Measurements from ENCODE around the gene TMEM242. TPM values are rescaled to one million over a fixed set of nuclear protein-coding genes. Genes with fewer than 3 reads are reported as not detected.

TMEM242 gene
- total and polyA plus RNA-seq, 10 of the 15 experiments (the other 5 are each of a cell fraction or from before 2014, with no cell fraction given) = 2.8 to 9.8 (median 5.5) TPM

DNA sequence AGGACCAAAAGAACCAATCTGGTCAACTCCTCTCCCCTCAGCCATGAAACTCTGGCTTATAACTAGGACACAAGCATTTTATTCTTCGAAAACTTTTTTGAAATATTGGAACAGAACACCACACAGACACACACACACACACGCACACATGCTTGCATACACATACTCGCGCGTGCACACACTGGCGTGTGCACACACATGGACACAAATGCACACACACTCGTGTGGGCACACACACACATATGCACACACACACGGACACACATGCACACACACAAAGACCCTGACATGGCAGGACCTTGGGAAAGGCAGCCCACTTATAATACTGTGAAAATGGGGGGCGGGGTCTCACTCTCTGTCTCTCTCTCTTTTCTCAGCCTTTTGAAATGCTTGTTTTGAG, 63.9 kb downstream of the TMEM242 start:
- Histone ChIP-seq H2AFZ (ENCODE audit: control insufficient read depth, low read depth, low read length) (no peak overlapping the region), H3K27me3 (replicated peaks in 1 of 2; ENCODE audit: control insufficient read depth in 2 of 2, insufficient read depth in 2 of 2, low read length in 1 of 2) (peaks cover 1 to 4% of the 10 kb centered on the region in 2 experiments; a peak in 2 of 4 replicates), H3K4me2 (ENCODE audit: control insufficient read depth, insufficient read depth) (no peak overlapping the region), H3K27ac (ENCODE audit: control insufficient read depth, insufficient read depth) (no peak overlapping the region), H4K20me1 (ENCODE audit: control insufficient read depth, insufficient read depth) (no peaks in the 10 kb centered on the region), H3K9ac (ENCODE audit: control insufficient read depth, insufficient read depth, low read length) (no peak overlapping the region), H3K4me1 (ENCODE audit: control insufficient read depth, insufficient read depth, low read length) (no peaks in the 10 kb centered on the region), H3K79me2 (ENCODE audit: control insufficient read depth, insufficient read depth, low read length) (no peaks in the 10 kb centered on the region), H3K36me3 (ENCODE audit: control insufficient read depth in 2 of 2, insufficient read depth in 2 of 2, low read length in 1 of 2) (no peaks in the 10 kb centered on the region), H3K4me3 (no peak overlapping the region), H3K9me3 (replicated peaks; ENCODE audit: control insufficient read depth, insufficient read depth, low read length) (no peaks in the 10 kb centered on the region)
- ChIA-PET SMC1A (ENCODE audit: uncharacterized antibody, unreplicated experiment) (no interaction called here), POLR2A (no interaction called here), RAD21 (ENCODE audit: unreplicated experiment) (no interaction called here), CTCF (no interaction called here)
- FAIRE-seq (no peak), DNase-seq (ENCODE audit: low read depth, low spot score) (no peak), ATAC-seq (no peak)
- no TSS peak for BruUV-seq (replicated peaks)
- 68% methylated on average over 9 of the region's 9 CpGs for WGBS (ENCODE audit: insufficient coverage, insufficient replicate concordance, low lambda C conversion rate, missing lambda C conversion rate)
- in situ Hi-C loops (cut with MboI) (no loop called here), intact Hi-C loops (cut with micrococcal nuclease; ENCODE audit: unreplicated experiment) (no loop called here)
- TF ChIP-seq, protein P1, sequence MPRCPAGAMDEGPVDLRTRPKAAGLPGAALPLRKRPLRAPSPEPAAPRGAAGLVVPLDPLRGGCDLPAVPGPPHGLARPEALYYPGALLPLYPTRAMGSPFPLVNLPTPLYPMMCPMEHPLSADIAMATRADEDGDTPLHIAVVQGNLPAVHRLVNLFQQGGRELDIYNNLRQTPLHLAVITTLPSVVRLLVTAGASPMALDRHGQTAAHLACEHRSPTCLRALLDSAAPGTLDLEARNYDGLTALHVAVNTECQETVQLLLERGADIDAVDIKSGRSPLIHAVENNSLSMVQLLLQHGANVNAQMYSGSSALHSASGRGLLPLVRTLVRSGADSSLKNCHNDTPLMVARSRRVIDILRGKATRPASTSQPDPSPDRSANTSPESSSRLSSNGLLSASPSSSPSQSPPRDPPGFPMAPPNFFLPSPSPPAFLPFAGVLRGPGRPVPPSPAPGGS (IDR thresholded peaks at IDR 0.05; ENCODE audit: borderline replicate concordance, insufficient read depth, low read depth, low read length, poor library complexity, severe bottlenecking) = peak; percentile 41
- TF ChIP-seq, protein P2, sequence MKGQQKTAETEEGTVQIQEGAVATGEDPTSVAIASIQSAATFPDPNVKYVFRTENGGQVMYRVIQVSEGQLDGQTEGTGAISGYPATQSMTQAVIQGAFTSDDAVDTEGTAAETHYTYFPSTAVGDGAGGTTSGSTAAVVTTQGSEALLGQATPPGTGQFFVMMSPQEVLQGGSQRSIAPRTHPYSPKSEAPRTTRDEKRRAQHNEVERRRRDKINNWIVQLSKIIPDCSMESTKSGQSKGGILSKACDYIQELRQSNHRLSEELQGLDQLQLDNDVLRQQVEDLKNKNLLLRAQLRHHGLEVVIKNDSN (IDR thresholded peaks at IDR 0.05; ENCODE audit: borderline replicate concordance, extremely low read length, insufficient read depth, low read depth, low read length) = no peak
- TF ChIP-seq GATAD2B (conservative IDR thresholded peaks at IDR 0.05; ENCODE audit: low read depth) = no peak

DNA sequence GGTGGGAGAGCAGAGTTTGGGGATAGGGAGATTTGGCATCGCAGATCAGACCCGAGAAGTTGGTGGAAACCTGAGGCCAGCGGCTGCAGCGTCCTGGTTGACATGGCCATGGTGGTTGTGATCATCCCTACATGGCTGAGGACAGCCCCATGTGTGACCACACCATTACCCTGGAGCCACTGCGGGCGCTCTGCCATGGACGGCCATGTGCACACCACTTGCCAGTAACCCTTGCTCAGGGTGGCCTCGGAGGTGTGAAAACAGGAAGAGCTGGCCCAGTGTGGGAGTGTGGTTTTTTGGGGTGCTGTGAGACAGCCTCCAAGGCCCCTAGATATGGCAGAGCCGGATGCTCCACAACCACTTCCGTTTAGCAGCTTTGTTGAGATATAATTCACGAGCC, 64.4 kb downstream of the TMEM242 start:
- H3K4me1 ChIP-seq (ENCODE audit: control insufficient read depth, insufficient read depth, low read length) = no peaks in the 10 kb centered on the region
- in situ Hi-C loops (cut with MboI) = no loop called here
- no peaks in the 10 kb centered on the region for H4K20me1 ChIP-seq (ENCODE audit: control insufficient read depth, insufficient read depth)
- no peak overlapping the region for H3K4me3 ChIP-seq
- no peak for ATAC-seq
- H3K27me3 ChIP-seq (replicated peaks in 1 of 2; ENCODE audit: control insufficient read depth in 2 of 2, insufficient read depth in 2 of 2, low read length in 1 of 2) = peaks cover 1 to 4% of the 10 kb centered on the region in 2 experiments; a peak in 2 of 4 replicates
- no peak overlapping the region for H3K4me2 ChIP-seq (ENCODE audit: control insufficient read depth, insufficient read depth)
- DNase-seq (ENCODE audit: low read depth, low spot score) = no peak
- no peak for TF ChIP-seq STAT3 (IDR thresholded peaks at IDR 0.05; ENCODE audit: low read depth, low read length)
- TF ChIP-seq KAT2A (conservative IDR thresholded peaks at IDR 0.05; ENCODE audit: control insufficient read depth, low read depth, low read length) = no peak
- no peak for TF ChIP-seq JUND (IDR thresholded peaks at IDR 0.05; ENCODE audit: low read depth, low read length)
- ChIA-PET POLR2A (no interaction called here), RAD21 (ENCODE audit: unreplicated experiment) (no interaction called here), CTCF (no interaction called here), SMC1A (ENCODE audit: uncharacterized antibody, unreplicated experiment) (no interaction called here)
- WGBS (ENCODE audit: insufficient coverage, insufficient replicate concordance, low lambda C conversion rate, missing lambda C conversion rate) = 47% methylated on average over 11 of the region's 11 CpGs
- H3K9ac ChIP-seq (ENCODE audit: control insufficient read depth, insufficient read depth, low read length) = no peak overlapping the region
- intact Hi-C loops (cut with micrococcal nuclease; ENCODE audit: unreplicated experiment) = no loop called here
- no peaks in the 10 kb centered on the region for H3K79me2 ChIP-seq (ENCODE audit: control insufficient read depth, insufficient read depth, low read length)
- H3K27ac ChIP-seq (ENCODE audit: control insufficient read depth, insufficient read depth) = no peak overlapping the region
- no peak overlapping the region for H2AFZ ChIP-seq (ENCODE audit: control insufficient read depth, low read depth, low read length)
- no peaks in the 10 kb centered on the region for H3K36me3 ChIP-seq (ENCODE audit: control insufficient read depth in 2 of 2, insufficient read depth in 2 of 2, low read length in 1 of 2)
- BruUV-seq (replicated peaks) = no TSS peak
- FAIRE-seq = no peak
- H3K9me3 ChIP-seq (replicated peaks; ENCODE audit: control insufficient read depth, insufficient read depth, low read length) = no peaks in the 10 kb centered on the region
